ENCODE data around the gene TUBA1C. TPM values are rescaled to one million over a fixed set of nuclear protein-coding genes. Genes with fewer than 3 reads are reported as not detected.
A peak's percentile ranks its signal among the peaks of the same experiment; 100 is the strongest.
"Not testable (repeated sequence)": the region's sequence is repeated elsewhere in the genome, so short reads cannot be mapped to it uniquely, and the experiment has no call there.

TUBA1C gene
- polyA plus RNA-seq, 10 donors = 47.3 to 127 (median 74.2) TPM

DNA sequence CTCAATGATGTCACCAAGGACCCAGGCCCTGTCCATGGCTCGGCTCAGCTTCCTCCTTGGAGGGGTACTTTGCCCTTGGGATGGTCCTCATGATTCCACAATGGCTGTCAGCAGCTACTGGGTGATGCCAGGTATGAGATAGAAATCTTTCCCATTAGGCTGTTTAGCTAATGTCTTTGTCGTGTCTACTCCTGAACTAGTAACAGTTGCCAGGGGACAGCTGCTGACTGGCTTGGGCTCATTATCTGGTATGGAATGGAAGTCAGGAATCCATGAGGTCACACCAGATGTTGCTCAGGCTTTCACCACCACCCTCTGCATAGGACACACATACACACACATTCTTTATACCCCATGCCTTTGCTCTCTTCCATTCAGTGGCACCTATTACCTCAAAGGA is 39.3 kb downstream of the TUBA1C start:
- peak in 2 of 3 donors; percentile 27 to 48 for DNase-seq

DNA sequence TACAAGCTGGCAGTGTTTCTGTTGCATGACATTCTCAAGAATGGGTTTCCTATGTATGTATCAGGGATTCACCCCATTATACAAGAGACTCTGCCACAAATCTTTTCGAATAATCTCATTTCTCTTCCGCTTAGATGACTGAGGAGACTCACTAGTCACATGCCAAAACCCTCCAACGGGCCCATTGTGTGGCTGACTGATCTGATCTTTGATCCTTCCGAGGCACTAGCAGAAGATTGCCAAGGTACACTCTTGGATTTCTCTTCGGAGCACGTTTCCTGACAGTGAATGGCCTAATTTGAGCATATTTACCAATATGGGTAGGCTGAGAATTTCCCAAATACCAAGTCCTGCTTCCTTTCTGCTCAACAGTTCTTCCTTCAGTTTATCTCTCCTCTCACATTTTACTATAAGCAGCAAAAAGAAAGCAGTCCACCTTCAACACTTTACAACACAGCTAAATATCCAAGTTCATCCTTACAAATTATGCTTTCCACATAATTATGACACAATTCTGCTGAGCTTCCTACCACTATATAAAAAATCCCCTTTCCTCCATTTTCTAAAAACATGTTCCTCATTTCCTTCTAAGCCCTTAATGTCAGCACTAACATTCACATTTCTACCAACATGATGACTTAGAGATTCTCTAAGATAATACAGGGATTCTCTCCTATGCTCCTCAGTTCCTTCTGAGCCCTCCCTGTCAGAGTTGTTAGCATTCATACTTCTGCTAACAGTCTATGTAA is 41.1 kb downstream of the TUBA1C start:
- DNase-seq = no peak

- DNase-seq = no peak
Measured at GRCh38 chr12:49309386-49309785, 44.5 kb downstream of the TUBA1C start.

DNA sequence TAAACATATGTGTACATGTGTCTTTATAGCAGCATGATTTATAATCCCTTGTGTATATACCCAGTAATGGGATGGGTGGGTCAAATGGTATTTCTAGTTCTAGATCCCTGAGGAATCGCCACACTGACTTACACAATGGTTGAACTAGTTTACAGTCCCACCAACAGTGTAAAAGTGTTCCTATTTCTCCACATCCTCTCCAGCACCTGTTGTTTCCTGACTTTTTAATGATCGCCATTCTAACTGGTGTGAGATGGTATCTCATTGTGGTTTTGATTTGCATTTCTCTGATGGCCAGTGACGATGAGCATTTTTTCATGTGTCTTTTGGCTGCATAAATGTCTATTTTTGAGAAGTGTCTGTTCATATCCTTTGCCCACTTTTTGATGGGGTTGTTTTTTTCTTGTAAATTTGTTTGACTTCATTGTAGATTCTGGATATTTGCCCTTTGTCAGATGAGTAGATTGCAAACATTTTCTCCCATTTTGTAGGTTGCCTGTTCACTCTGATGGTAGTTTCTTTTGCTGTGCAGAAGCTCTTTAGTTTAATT is 45.6 kb downstream of the TUBA1C start:
- DNase-seq = not testable (repeated sequence)

DNA sequence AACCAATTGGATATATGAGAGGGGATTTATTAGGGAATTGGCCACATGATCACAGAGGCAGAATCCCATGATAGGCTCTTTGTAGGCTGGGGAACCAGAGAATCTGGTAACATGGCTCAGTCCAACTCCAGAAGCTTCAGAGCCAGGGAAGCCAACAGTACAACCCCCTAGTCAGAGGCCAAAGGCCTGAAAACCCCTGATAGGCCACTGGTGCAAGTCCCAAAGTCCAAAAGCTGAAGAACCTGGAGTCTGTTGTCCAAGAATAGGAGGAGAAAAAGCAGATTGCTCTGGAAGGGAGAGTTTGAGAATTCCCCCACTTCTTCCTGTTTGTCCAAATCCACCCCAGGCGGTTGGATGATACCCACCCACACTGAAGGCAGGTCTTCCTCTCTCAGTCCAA is 49.9 kb downstream of the TUBA1C start:
- DNase-seq = no peak

GRCh38 chr12:49317118-49317517 is 52.2 kb downstream of the TUBA1C start:
- DNase-seq = not testable (repeated sequence)

DNA sequence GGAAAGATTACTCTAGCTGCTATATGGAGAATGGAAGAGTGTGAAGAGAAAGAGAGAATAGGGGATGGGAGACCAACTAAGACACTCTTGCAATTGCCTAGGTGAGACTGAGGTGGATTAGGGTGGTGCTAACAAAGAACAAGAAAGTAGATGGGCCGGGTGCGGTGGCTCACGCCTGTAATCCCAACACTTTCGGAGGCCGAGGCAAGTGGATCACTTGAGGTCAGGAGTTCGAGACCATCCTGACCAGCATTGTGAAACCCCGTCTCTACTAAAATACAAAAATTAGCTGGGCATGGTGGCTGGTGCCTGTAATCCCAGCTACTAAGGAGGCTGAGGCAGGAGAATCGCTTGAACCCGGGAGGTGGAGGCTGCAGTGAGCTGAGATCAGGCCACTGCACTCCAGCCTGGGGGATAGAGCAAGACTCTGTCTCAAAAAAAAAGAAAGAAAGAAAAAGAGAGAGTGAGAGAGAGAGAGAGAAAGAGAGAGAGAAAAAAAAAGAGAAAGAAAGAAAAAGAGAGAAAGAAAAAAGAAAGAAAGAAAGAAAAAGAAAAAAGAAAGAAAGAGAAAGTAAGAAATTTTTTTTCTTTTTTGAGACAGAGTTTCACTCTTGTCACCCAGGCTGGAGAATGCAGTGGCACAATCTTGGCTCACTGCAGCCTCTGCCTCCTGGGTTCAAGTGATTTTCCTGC is 55.7 kb downstream of the TUBA1C start:
- DNase-seq = not testable (repeated sequence)

- DNase-seq = no peak
Measured at GRCh38 chr12:49322367-49322707, 57.5 kb downstream of the TUBA1C start.

- peak; percentile 99 for DNase-seq
Measured at GRCh38 chr12:49322708-49323523, 58.0 kb downstream of the TUBA1C start, which contains the start of gene TROAP. Gene TROAP, plus strand, starts transcription at chr12:49323255. Its CDS starts 354 bp downstream, at chr12:49323609.

DNA sequence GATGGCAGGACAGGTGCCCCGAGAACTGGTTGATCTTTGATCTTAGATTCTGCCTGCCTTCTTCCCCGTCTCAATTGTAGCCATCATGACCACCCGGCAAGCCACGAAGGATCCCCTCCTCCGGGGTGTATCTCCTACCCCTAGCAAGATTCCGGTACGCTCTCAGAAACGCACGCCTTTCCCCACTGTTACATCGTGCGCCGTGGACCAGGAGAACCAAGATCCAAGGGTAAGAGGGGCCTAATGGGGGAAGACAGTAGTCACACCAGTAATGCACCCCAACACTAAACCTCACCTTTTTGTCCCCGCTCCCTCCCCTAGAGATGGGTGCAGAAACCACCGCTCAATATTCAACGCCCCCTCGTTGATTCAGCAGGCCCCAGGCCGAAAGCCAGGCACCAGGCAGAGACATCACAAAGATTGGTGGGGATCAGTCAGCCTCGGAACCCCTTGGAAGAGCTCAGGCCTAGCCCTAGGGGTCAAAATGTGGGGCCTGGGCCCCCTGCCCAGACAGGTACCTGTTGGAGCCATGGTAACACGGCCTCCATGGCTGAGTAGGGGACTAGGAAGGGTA is 58.7 kb downstream of the TUBA1C start:
- DNase-seq = peak in 1 of 3 donors; percentile 7

Other genes starting within 250 kb of the TUBA1C start
- gene PRKAG1, start 246.3 kb upstream of the TUBA1C start, polyA plus RNA-seq (ENCODE audit: insufficient read length in 10 of 10) = 10 to 100 TPM; 51.8 to 65.6 (median 58.9) TPM
- gene KMT2D, start 204.3 kb upstream of the TUBA1C start, polyA plus RNA-seq (ENCODE audit: insufficient read length in 10 of 10) = 10 to 100 TPM; 33.3 to 49.6 (median 39.5) TPM
- 1 to 10 TPM in 8 of 10 donors, under 1 TPM in 2; 0.93 to 2.6 (median 1.3) TPM for gene RHEBL1, start 195.1 kb upstream of the TUBA1C start, polyA plus RNA-seq (ENCODE audit: insufficient read length in 10 of 10)
- gene DHH, start 170.3 kb upstream of the TUBA1C start, polyA plus RNA-seq (ENCODE audit: insufficient read length in 10 of 10) = 1 to 10 TPM in 2 of 10 donors, under 1 TPM in 8; 0.48 to 1.2 (median 0.82) TPM
- gene LMBR1L, start 154.2 kb upstream of the TUBA1C start, polyA plus RNA-seq (ENCODE audit: insufficient read length in 10 of 10) = 10 to 100 TPM; 30.8 to 77.7 (median 36.1) TPM
- gene TUBA1B, start 133.7 kb upstream of the TUBA1C start, polyA plus RNA-seq (ENCODE audit: insufficient read length in 10 of 10) = 1,000 to 10,000 TPM in 6 of 10 donors, 100 to 1,000 TPM in 4; 671 to 1,330 (median 1,024) TPM
- 100 to 1,000 TPM; 670 to 846 (median 768) TPM for gene TUBA1A, start 76.0 kb upstream of the TUBA1C start, polyA plus RNA-seq (ENCODE audit: insufficient read length in 10 of 10)
- 1 to 10 TPM; 1.2 to 2.8 (median 1.4) TPM for gene PRPH, start 30.1 kb downstream of the TUBA1C start, polyA plus RNA-seq (ENCODE audit: insufficient read length in 10 of 10)
- gene TROAP, start 58.2 kb downstream of the TUBA1C start, polyA plus RNA-seq (ENCODE audit: insufficient read length in 10 of 10) = 10 to 100 TPM in 6 of 10 donors, 1 to 10 TPM in 4; 8.2 to 22.0 (median 11.0) TPM
- under 1 TPM in 1 of 10 donors, not detected in 9; 0.10 TPM for gene C1QL4, start 72.1 kb downstream of the TUBA1C start, polyA plus RNA-seq (ENCODE audit: insufficient read length in 10 of 10)
- gene DNAJC22, start 81.8 kb downstream of the TUBA1C start, polyA plus RNA-seq (ENCODE audit: insufficient read length in 10 of 10) = under 1 TPM in 8 of 10 donors, not detected in 2; 0.03 to 0.24 (median 0.16) TPM
- gene SPATS2, start 102.4 kb downstream of the TUBA1C start, polyA plus RNA-seq (ENCODE audit: insufficient read length in 10 of 10) = 10 to 100 TPM; 23.0 to 37.0 (median 28.1) TPM